ENCODE data around the gene RANBP1.

RANBP1 gene

DNA sequence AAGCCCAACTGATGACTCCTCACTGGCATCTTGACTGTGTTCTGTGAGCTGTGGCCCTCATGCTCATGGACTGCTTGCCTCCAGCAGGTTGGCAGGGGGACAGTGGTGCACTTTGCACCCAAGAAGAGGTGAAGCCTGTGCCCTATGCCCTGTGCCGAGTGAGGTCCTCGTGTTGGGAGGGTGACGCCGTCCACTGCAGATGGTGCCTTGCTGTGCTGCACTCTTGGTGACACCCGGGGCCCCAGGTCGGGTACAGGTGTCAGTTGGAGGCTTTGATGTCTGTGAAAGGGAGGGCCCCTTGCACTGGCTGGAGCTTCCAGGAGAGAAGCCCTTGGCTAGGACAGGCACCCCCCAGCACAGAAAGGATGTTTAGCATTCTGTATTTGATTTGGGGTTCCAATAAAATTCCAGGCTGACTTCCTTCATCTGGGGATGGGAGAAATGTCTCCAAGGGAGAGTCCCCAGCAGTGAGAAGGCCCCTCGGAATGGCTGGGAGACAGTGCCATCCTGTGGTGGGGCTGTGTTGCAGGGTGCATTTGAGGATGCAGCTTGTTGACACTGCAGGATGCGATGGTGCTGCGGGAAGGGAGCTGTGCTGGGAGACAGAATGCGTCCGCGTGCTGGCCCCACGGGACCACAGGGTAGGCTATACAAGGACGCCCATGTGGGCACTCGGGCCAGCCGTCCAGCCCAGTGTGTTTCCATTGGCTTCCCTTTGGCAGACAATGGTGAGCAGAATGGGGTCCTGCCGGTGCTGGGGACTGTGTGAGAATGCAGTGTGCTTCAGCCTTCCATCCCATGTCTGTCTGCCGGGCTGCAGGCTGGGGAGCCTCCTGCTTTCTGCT is 13.2 kb downstream of the RANBP1 start:
- no peak for TF ChIP-seq MAX (IDR thresholded peaks at IDR 0.05)
- peak; percentile 50; the same call in 1 of the 2 replicates for TF ChIP-seq RAD21 (IDR thresholded peaks at IDR 0.05; ENCODE audit: low read depth)

GRCh38 chr22:20129747-20130014 is 13.8 kb downstream of the RANBP1 start:
- TF ChIP-seq TCF12 (IDR thresholded peaks at IDR 0.05; ENCODE audit: low read depth) (no peak), CEBPB (IDR thresholded peaks at IDR 0.05) (no peak), TEAD4 (IDR thresholded peaks at IDR 0.05) (no peak), EGR1 (IDR thresholded peaks at IDR 0.05) (no peak), YY1 (IDR thresholded peaks at IDR 0.05; ENCODE audit: low read depth) (peak; percentile 68), RAD21 (IDR thresholded peaks at IDR 0.05; ENCODE audit: low read depth) (no peak)

GRCh38 chr22:20130319-20130718 is 14.4 kb downstream of the RANBP1 start:
- TF ChIP-seq, protein P1, sequence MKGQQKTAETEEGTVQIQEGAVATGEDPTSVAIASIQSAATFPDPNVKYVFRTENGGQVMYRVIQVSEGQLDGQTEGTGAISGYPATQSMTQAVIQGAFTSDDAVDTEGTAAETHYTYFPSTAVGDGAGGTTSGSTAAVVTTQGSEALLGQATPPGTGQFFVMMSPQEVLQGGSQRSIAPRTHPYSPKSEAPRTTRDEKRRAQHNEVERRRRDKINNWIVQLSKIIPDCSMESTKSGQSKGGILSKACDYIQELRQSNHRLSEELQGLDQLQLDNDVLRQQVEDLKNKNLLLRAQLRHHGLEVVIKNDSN (IDR thresholded peaks at IDR 0.05), result no peak
- no peak for TF ChIP-seq EGR1 (IDR thresholded peaks at IDR 0.05)
- no peak for TF ChIP-seq CEBPB (IDR thresholded peaks at IDR 0.05)
- no peak for TF ChIP-seq TEAD4 (IDR thresholded peaks at IDR 0.05)
- no peak for TF ChIP-seq TCF12 (IDR thresholded peaks at IDR 0.05; ENCODE audit: low read depth)
- no peak for TF ChIP-seq FOXM1 (IDR thresholded peaks at IDR 0.05; ENCODE audit: borderline replicate concordance, low read depth)

DNA sequence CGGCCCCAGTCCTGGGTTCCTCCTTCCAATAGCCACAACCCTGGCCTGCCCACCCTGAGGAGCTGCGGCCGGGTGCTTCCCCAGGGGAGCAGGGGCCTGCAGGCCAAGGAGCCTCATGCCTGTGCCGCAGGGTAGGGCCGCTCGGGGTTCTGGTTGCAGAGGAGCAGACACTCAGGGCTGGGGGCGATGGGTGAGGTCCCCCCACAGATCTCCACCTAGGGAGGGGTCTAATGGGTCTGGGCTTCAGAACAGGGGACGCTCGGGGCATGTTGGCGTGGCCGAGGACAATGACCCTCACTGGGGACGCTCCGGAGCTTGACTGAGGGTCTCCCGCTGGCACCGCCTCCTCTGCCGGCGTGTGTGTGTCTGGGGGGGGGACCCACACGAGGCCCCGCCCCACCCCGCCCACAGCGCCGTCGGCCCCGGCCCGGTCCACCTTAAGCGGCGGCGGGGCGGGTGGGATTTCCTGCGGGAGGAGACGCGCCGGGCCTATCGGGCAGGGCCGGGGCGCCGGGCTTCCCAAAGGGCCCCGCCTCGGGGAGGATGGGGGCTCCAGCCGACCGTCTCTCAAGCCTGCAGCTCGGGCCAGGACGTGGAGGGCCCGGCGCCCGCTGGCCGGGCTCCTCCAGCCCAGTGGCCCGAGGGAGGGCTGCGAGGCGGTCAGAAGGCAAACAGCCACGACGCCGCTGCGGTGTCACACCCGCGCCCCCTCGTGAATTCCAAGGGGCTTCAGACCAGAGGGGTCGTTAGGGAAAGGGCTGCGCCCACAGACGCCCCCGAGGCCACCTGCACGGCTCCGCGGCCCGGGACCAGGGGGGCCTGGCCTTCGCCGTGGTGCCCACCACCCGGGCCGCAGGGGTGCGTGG is 15.1 kb downstream of the RANBP1 start:
- no peak for TF ChIP-seq TEAD4 (IDR thresholded peaks at IDR 0.05)
- TF ChIP-seq ZBTB7A (IDR thresholded peaks at IDR 0.05; ENCODE audit: low read depth), result peak; percentile 72; the same call in 1 of the 2 replicates

- no peak for TF ChIP-seq TEAD4 (IDR thresholded peaks at IDR 0.05)
- TF ChIP-seq RAD21 (IDR thresholded peaks at IDR 0.05; ENCODE audit: low read depth), result no peak
- no peak for TF ChIP-seq ZBTB7A (IDR thresholded peaks at IDR 0.05; ENCODE audit: low read depth)
- TF ChIP-seq CREB1 (IDR thresholded peaks at IDR 0.05; ENCODE audit: low read depth), result no peak
- TF ChIP-seq YY1 (IDR thresholded peaks at IDR 0.05; ENCODE audit: low read depth), result no peak
These were observed 15.6 kb downstream of the RANBP1 start, which contains the start of gene ZDHHC8 for GRCh38 chr22:20131597-20131858. TSS of gene ZDHHC8 (plus strand) at chr22:20131804. CDS start at chr22:20131948, 144 bp downstream.

DNA sequence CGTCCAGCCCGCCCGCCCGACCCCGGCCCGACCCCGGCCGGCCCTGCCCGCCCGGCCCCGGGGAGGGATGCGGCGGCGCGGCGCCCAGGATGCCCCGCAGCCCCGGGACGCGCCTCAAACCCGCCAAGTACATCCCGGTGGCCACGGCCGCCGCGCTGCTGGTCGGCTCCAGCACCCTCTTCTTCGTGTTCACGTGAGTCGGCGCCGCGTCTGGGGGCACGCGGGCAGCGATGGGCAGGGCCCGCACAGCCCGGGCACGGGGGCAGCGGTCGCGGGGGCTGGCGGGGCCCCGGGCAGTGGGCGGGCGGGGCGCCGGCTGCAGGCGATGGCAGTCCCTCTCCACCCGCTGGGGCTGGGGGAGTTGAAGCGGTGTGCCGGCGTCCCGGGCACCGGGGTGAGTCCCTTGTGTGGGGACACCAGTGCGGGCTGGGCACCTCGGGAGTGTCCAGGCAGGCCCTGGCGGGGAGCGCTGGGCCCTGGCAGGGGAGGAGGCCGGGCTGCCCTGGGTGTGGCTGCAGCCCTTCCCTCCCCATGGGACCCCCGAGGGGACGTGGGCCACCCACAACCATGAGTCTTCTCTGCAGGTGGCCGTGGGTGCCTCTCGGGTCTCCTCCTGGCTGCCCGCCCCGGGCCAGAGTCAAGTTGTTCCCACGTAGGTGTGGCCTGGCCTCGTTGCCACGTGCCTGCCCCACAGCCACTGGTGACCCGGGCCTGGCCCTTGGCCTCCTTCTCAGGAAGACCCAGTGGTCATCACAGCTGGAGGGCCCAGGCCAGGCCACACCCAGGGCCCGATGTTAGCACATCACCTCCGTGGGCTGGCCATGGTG is 16.2 kb downstream of the RANBP1 start:
- TF ChIP-seq MAX (IDR thresholded peaks at IDR 0.05) (peak; percentile 89), EP300 (IDR thresholded peaks at IDR 0.05; ENCODE audit: borderline replicate concordance) (no peak), CEBPB (IDR thresholded peaks at IDR 0.05) (no peak)
- TF ChIP-seq, protein P1 (IDR thresholded peaks at IDR 0.05), result peak; percentile 60

- TF ChIP-seq REST (IDR thresholded peaks at IDR 0.05; ENCODE audit: low read depth) (no peak), TCF12 (IDR thresholded peaks at IDR 0.05; ENCODE audit: low read depth) (no peak), CEBPB (IDR thresholded peaks at IDR 0.05) (no peak), TAF1 (IDR thresholded peaks at IDR 0.05; ENCODE audit: low read depth) (no peak), MAX (IDR thresholded peaks at IDR 0.05) (no peak), YY1 (IDR thresholded peaks at IDR 0.05; ENCODE audit: low read depth) (no peak), FOXM1 (IDR thresholded peaks at IDR 0.05; ENCODE audit: borderline replicate concordance, low read depth) (no peak), ZBTB7A (IDR thresholded peaks at IDR 0.05; ENCODE audit: low read depth) (no peak), TEAD4 (IDR thresholded peaks at IDR 0.05) (no peak), CREB1 (IDR thresholded peaks at IDR 0.05; ENCODE audit: low read depth) (no peak), NFIC (IDR thresholded peaks at IDR 0.05) (no peak), EP300 (IDR thresholded peaks at IDR 0.05; ENCODE audit: borderline replicate concordance) (no peak), EGR1 (IDR thresholded peaks at IDR 0.05) (no peak), RAD21 (IDR thresholded peaks at IDR 0.05; ENCODE audit: low read depth) (no peak)
- TF ChIP-seq, protein P1 (IDR thresholded peaks at IDR 0.05), result no peak
These were observed 16.9 kb downstream of the RANBP1 start for GRCh38 chr22:20132686-20133246.
